ENCODE results near the gene EPS8L1. TPM values are rescaled to one million over a fixed set of nuclear protein-coding genes. Genes with fewer than 3 reads are reported as not detected.

Gene EPS8L1
- total RNA-seq (2022; extraction: Qiagen RNA extraction; ENCODE audit: low read depth), result 4.6 to 5.7 TPM (median 5.2 TPM) in 5 replicates

DNA sequence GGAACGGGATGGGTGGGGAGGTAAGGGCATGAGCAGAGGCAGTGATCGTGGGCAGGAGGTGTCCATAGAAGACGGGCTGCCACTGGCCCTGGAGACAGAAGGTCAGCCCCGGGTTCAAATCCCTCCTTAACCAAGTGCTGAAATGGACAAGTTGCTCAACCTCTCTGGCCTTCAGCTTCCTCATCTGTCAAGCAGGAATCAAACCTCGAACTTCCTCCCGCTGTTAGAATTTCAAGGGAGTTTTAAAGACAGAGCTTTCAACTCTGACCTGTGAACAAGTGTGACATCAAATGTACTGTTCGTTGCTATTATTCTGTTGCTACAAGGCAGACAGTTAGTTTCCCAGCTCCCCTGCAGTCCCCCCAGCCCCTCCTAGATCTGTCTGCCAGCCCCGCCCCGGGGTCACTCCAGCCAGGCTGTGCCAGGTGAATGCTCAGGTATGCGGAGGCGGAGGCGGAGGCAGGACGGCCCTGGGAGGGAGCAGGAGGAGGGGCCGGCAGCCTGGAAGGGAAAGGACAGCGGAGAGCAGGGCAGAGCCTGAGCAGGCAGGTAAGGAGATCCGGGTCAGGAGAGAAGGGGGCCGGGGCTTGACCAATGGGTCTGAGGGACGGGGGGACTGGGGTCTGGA is at the start of gene EPS8L1:
EPS8L1 (plus strand) TSS at position 499 of the 628 bp plus-strand sequence. CDS start 576 bp downstream, outside the sequence.

DNA sequence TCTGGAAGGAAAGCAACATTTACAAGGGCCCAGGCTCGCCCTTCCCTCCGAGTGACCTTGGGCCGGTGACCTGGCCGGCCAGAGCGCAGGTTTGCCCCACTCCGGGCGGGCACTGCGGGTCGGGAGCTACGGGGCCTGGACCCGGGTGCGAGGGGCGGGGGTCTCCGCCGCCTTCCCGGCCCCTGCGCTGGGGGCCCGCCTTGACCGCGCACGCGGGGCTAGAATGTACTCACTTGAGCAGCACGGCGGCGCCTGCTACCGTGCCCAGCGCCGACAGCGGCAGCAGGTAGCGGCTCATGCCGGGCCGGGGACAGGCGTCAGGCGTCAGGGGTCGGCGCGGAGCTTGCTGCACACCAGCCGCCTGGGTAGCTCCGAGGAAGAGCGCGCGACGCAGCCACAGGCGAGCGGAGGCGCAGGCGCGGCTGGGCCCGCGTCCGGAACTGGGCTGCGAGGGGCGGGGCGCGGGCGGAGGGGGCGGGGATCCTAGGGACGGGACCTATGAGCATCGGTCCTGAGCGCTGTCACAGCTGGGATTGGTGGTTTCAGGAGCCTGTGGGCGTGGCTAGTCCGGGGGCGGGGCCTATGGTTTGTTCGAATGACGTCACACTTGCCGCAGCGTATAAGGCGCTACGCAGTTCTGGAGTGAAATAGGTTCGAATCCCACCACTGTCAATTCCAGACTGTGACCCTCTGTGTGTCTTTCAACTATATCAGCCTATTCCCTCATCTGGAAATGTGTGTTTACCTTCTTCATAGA is 12.8 kb upstream of the EPS8L1 start, which contains the start of gene RDH13:
RDH13 (minus strand) TSS at position 414 of the 757 bp plus-strand sequence; CDS start at position 298, 116 bp downstream.

DNA sequence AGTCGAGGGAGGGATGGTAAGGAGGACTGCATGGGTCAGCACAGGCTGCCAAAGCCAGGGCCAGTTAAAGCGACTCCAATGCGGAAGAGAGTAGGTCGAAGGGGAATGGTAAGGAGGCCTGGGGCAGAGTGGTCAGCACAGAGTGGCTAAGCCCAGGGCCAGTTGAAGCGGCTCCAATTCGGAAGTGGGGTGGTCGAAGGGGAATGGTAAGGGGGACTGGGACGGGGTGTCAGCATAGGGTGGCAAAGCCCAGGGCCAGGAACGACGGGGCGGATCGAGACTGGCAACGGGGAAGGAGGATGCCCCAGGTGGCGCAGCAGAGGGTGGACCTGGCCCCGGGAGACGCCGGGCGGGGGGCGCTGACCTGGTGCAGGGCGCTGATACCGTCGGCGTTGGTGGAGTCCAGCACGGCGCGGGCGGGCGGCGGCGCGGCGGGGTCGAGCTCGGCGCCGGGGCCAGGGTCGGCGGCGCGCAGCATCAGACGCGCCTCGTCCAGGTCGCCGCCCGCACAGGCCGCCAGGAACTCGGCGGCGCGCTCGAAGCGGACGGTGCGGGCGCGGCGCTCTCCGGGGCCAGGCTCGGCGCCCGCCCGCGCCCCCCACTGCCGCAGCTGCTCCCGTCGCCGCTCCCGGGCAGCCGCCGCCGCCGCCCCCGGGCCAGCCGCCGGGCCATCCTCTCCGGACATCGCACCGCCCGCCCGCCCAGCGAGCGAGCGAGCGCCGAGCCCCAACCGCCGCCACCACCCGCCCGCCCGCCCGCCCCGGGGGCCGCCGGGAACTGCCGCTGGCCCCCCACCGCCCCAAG is 41.4 kb downstream of the EPS8L1 start, which contains the start of gene PPP1R12C:
PPP1R12C (minus strand) TSS at position 779 of the 804 bp plus-strand sequence; CDS start at position 685, 94 bp downstream.

Other genes with a start within 250 kb of the EPS8L1 start
- not detected in 5 replicates for gene KIR2DS4, start 243.2 kb upstream of the EPS8L1 start, total RNA-seq (2022; extraction: Qiagen RNA extraction; ENCODE audit: low read depth)
- gene KIR3DL2, start 225.4 kb upstream of the EPS8L1 start, total RNA-seq (2022; extraction: Qiagen RNA extraction; ENCODE audit: low read depth), result not detected in 5 replicates
- not detected in 5 replicates for gene FCAR, start 201.6 kb upstream of the EPS8L1 start, total RNA-seq (2022; extraction: Qiagen RNA extraction; ENCODE audit: low read depth)
- not detected in 5 replicates for gene NCR1, start 169.7 kb upstream of the EPS8L1 start, total RNA-seq (2022; extraction: Qiagen RNA extraction; ENCODE audit: low read depth)
- not detected in 5 replicates for gene NLRP7, start 128.3 kb upstream of the EPS8L1 start, total RNA-seq (2022; extraction: Qiagen RNA extraction; ENCODE audit: low read depth)
- 24.0 to 26.8 TPM (median 25.2 TPM) in 5 replicates for gene NLRP2, start 109.5 kb upstream of the EPS8L1 start, total RNA-seq (2022; extraction: Qiagen RNA extraction; ENCODE audit: low read depth)
- 0.07 to 0.22 TPM (median 0.10 TPM) in 5 replicates for gene GP6, start 37.6 kb upstream of the EPS8L1 start, total RNA-seq (2022; extraction: Qiagen RNA extraction; ENCODE audit: low read depth)
- gene RDH13, start 12.7 kb upstream of the EPS8L1 start, total RNA-seq (2022; extraction: Qiagen RNA extraction; ENCODE audit: low read depth), result 16.7 to 22.3 TPM (median 21.3 TPM) in 5 replicates
- 58.4 to 86.7 TPM (median 84.2 TPM) in 5 replicates for gene PPP1R12C, start 41.8 kb downstream of the EPS8L1 start, total RNA-seq (2022; extraction: Qiagen RNA extraction; ENCODE audit: low read depth)
- 116 to 151 TPM (median 125 TPM) in 5 replicates for gene TNNT1, start 73.3 kb downstream of the EPS8L1 start, total RNA-seq (2022; extraction: Qiagen RNA extraction; ENCODE audit: low read depth)
- gene TNNI3, start 81.9 kb downstream of the EPS8L1 start, total RNA-seq (2022; extraction: Qiagen RNA extraction; ENCODE audit: low read depth), result 6.5 to 8.7 TPM (median 7.6 TPM) in 5 replicates
- 5.2 to 8.6 TPM (median 7.0 TPM) in 5 replicates for gene DNAAF3, start 90.7 kb downstream of the EPS8L1 start, total RNA-seq (2022; extraction: Qiagen RNA extraction; ENCODE audit: low read depth)
- gene SYT5, start 104.4 kb downstream of the EPS8L1 start, total RNA-seq (2022; extraction: Qiagen RNA extraction; ENCODE audit: low read depth), result 3.3 to 7.7 TPM (median 4.1 TPM) in 5 replicates
- gene PTPRH, start 133.6 kb downstream of the EPS8L1 start, total RNA-seq (2022; extraction: Qiagen RNA extraction; ENCODE audit: low read depth), result 3.7 to 5.2 TPM (median 4.3 TPM) in 5 replicates
- 3.3 to 5.6 TPM (median 5.2 TPM) in 5 replicates for gene TMEM86B, start 152.9 kb downstream of the EPS8L1 start, total RNA-seq (2022; extraction: Qiagen RNA extraction; ENCODE audit: low read depth)
- 90.1 to 134 TPM (median 119 TPM) in 5 replicates for gene PPP6R1, start 183.1 kb downstream of the EPS8L1 start, total RNA-seq (2022; extraction: Qiagen RNA extraction; ENCODE audit: low read depth)
- gene HSPBP1, start 204.2 kb downstream of the EPS8L1 start, total RNA-seq (2022; extraction: Qiagen RNA extraction; ENCODE audit: low read depth), result 119 to 147 TPM (median 136 TPM) in 5 replicates
- 2.8 to 5.2 TPM (median 3.7 TPM) in 5 replicates for gene BRSK1, start 208.1 kb downstream of the EPS8L1 start, total RNA-seq (2022; extraction: Qiagen RNA extraction; ENCODE audit: low read depth)
- 0.13 TPM in 1 of 5 replicates, not detected in the others for gene TMEM150B, start 249.5 kb downstream of the EPS8L1 start, total RNA-seq (2022; extraction: Qiagen RNA extraction; ENCODE audit: low read depth)